HL-60 (cell line): Measurements from ENCODE around the gene NKAIN2.

Experiments
- CTCF ChIP-seq: IDR thresholded peaks from one replicate; pipeline ENCODE4 v1.5.1; 2011; ENCODE audit warnings: low read length, control low read depth, inconsistent platforms; ENCODE audit not compliant: insufficient read depth
- GABPA ChIP-seq: IDR thresholded peaks from 2 replicates; pipeline ENCODE4 v1.6.1; 2012; ENCODE audit warnings: low read depth
- POLR2AphosphoS5 ChIP-seq: IDR thresholded peaks from 2 replicates; pipeline ENCODE4 v1.6.1; 2012; ENCODE audit warnings: low read depth
- REST ChIP-seq: IDR thresholded peaks from 2 replicates; pipeline ENCODE4 v1.6.1; 2012; ENCODE audit warnings: low read depth; ENCODE audit not compliant: insufficient replicate concordance
- SPI1 ChIP-seq: IDR thresholded peaks from 2 replicates; pipeline ENCODE4 v1.6.1; 2012; ENCODE audit warnings: low read depth, mild to moderate bottlenecking, borderline replicate concordance

GRCh38 chr6:124055963-124056362 is 252.3 kb downstream of the NKAIN2 start:
- TF ChIP-seq CTCF (no peak), POLR2AphosphoS5 (no peak), REST (no peak), GABPA (no peak), SPI1 (no peak)
